Stimulated activated CD4-positive, alpha-beta T cell treated with anti-CD3 and anti-CD28 coated beads, TNF-alpha, amount 100 ng/mL, for 48 hours (primary cell): ENCODE measurements around the gene ZNF853.
"Not testable (repeated sequence)": the region's sequence is repeated elsewhere in the genome, so short reads cannot be mapped to it uniquely, and the experiment has no call there.

Experiments used
- DNase-seq, 3 donors: peaks; one replicate each; pipeline ENCODE4 v3.0.0-alpha.2; 2020; ENCODE audit warnings: low read depth in 3 of 3

ZNF853 gene

DNA sequence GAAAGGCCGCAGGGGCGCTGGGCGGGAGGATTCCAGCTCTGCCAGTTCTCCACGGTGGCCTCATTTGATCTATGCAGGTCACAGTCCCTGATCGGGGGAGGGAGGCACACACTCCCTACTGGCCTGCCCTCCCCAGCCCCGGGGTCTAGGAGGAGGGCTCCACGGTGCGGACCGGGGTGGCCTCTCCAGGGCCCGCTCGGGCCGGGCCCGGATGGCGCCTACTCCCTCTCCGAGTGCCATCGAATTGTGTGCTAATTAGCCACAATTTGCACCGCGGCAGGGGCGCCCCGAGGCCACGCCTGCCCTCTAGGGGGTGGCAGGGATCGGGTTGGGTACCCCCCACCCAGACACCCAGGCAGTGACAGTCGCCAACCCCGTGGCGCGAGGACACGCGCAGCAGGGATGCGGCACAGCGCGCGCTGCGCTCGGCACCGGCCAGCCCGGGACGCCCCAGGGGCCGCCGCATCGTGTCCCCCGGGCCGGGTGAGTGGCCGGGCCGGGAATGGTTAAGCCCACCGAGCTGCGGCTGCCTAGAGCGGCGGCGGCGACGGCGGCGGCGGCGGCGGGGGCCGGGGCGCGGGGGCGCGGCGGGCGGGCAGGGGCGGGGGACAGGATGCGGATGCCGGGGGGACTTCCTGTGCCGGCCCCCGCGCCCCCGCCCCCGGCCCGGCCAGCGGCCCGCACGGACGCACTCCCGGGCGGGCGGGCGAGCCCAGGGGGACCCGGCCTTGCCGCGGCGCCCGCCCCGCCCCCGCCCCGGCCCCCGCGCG is at the start of gene ZNF853:
ZNF853 (plus strand) TSS at position 658 of the 770 bp plus-strand sequence. CDS start 565 bp downstream, outside the sequence.
- DNase-seq = no peak

DNA sequence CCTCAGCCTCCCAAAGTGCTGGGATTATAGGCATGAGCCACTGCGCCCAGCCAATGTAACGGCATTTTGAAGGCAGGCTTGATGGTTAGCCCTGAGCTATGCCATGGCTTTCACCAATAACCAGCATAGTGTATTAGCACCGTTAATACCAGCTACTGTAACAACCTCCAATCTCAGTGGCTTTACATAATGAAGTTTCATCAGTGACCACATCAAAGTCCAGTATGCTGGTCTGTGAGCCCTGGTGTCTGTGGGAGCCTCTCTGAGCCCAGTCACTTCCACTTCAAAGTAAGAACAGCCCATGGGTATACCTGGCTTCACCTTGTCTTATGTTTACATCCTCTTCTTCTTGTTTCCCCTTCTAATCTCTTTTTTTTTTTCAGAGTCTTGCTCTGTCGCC is 49.8 kb upstream of the ZNF853 start:
- no peak for DNase-seq

DNA sequence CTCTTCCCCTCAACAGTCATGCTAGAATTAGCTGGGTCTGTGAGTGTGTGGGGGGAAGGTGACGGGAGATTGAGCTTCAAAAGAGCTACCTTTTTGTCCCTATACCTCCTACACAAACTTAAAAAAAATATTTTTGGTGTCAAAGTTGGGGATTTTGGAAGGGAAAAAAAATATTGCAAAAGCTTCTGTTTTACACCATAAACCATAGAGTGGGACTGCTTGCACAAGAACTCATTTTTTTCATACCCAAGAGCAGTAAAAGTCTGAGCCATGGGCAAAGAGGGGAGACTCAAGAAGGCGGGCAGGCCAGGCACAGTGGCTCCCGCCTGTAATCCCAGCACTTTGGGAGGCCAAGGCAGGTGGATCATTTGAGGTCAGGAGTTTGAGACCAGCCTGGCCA is 47.5 kb upstream of the ZNF853 start:
- DNase-seq = no peak

DNA sequence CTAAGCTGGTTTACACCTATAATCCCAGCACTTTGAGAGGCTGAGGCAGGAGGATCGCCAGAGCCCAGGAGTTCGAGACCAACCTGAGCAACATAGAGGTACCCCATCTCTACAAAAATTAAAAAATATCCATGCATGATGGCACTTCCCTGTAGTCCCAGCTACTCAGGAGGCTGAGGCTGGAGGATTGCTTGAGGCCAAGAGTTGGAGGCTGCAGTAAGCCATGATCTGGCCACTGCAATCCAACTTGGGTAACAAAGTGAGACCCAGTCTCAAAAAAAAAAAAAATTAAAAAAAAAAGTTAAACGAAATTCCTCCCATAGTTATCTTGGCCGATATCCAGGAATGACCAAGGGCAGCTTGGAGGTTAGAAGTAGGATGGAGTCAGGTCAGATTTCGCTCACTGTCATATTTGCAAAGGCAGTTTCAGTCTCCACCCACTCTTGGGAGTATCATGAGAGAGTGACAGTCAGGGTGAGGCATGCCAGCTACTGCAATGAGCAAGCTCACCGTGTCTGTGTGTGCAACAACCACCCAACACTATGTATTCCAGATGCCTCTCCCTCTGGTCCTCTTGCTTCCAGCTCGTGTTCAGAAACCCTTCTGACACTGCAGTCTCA is 44.1 kb upstream of the ZNF853 start:
- DNase-seq = no peak

DNA sequence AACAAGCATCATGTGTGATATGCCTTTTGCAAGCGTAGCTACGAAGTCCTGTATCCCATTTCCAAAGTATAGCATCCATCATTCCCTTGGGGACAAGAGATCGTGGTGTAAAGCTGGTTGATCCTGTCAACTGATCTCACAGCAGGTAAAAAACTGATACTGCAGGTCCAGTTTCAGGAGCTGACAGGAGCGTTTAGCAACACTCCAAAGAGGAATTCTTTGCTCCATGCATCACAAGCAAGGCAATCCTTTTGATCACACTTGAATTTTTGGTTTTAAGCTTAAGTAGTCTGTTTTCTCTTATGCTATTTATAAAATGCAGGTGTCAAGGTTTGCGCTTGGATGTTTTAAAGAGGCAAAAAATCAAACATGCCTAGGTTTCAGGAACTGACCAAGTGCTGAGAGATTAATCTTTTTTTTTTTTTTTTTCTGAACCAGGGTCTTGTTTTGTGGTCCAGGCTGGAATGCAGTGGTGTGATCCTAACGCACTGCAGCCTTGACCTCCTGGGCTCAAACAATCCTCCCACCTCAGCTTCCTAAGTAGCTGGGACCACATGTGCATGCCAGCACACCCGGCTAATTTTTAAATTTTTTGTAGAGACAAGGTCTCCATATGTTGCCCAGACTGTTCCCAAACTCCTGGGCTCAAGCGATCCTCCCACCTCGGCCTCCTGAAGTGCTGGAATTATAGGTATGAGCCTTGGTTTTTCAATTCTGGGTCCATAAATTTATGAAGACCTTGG is 40.0 kb upstream of the ZNF853 start:
- DNase-seq = no peak

DNA sequence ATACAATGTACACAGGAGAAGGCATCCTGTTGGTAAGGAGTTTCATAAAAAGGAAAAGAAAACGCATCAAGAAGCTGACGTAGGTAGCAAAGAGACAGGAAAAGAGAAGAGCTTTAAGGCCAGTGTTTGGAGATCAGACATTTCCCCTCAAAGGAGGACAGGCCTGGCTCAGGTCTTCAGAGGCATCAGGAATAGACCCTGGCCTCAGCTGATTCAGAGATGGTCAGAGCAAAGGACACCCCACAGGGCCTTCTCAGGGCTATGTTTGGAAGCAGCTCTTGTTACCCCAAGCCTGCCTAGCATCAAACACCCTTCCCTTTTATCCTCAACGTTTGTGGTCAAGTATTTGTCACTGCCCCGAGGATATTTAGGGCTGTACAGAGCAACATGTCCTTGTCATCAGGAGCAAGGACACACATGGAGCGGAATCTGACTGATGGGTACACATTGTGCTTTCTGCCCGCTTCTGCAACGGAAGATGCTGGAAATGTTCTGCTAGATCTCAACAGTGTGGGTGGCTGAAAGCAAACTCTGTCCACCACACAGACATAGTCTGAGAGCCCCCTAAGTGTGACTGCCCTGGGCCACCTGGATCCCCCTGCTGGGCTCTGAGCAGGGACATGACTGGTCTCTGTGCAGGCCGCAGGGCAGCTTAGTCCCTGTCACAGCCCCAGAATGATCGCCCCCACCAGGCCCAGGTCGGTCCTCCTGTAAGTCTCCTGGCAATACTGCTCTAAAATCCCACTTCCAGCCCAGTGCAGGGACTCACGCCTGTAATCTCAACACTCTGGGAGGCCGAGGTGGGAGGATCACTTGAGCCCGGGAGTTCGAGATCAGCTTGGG is 39.2 kb upstream of the ZNF853 start:
- no peak for DNase-seq

DNA sequence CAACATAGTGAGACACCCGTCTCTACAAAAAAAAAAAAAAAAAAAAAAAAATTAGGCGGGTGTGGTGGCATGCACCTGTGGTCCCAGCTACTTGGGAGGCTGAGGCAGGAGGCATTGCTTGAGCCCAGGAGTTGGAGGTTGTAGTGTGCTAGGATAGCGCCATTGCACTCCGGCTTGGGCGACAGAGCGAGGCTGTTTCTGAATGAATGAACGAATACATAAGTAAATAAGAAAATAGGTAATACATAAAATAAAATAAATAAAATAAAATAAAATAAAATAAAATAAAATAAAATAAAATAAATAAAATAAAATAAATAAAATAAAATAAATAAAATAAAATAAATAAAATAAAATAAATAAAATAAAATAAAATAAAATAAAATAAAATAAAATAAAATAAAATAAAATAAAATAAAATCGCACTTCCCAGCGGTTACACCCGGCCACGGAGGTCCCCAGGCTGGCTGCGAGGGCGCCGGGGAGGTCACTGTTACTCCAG is 38.5 kb upstream of the ZNF853 start:
- DNase-seq = not testable (repeated sequence)

DNA sequence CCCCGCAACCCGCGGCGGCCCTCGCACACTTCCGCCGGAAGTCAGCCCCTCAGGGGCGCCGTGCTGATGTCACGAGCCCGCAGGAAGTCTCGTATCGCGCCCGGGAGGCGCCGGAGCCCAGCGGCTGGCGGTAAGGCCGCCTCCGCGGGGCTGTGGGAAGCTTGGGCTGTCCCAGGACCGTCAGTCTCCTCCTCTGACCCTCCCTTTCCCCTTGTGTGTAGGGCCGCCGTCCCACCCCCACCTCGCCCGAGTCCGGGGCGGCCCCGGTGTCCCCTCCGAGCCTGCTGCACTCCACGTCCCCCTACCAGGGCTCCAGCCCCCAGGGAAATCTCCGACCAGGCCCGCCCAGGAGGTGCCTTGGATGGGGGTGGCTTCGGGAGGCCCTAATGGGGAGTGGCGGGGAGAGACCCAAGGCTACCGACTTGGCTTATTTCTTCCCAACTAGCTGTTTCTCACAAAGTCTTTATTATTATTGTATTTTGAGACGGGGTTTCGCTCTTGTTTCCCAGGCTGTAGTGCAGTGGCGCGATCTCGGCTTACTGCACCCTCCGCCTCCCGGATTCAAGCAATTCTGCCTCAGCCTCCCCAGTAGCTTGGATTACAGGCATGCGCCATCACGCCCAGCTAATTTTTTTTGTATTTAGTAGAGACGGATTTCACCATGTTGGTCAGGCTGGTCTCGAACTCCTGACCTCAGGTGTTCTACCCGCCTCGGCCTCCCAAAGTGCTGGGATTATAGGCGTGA is 37.9 kb upstream of the ZNF853 start, which contains the start of gene ZDHHC4:
ZDHHC4 (plus strand) TSS at position 86 of the 745 bp plus-strand sequence. CDS start 3,108 bp downstream, outside the sequence.
- DNase-seq = peak; percentile 83 to 85 (median 83)

DNA sequence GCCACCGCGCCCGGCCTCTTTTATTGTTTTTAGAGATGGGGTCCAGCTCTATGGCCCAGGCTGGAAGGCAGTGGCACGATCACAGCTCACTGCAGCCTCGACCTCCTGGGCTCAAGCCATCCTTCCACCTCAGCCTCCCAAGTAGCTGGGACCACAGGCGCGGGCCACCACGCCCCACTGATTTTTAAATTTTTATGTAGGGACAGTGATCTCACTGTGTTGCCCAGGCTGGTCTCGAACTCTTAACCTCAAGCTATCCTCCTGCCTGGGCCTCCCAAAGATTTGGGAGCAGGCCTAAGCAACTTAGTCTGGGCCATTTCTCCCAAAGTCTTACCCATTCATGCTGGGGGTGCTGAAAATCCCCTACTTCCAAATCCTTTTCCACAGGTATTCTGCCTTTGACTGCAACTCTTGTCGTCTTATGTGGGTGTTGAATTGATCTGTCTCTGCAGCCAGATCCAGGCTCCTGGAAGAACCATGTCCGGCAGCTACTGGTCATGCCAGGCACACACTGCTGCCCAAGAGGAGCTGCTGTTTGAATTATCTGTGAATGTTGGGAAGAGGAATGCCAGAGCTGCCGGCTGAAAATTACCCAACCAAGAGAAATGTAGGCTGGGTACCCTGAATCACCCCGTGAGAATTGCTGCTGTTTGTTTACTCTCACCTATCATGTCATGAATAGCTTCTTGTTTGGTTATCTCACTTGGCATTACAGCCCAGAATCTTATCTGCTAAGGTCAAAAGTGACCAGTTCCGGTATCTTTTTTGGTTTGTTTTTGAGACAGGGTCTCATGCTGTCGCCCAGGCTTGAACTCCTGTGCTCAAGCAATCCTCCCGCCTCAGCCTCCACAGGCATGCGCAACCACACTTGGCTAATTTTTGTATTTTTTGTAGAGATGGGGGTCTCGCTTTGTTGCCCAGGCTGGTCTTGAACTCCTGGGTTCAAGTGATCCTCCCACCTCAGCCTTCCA is 37.0 kb upstream of the ZNF853 start:
- DNase-seq = no peak

DNA sequence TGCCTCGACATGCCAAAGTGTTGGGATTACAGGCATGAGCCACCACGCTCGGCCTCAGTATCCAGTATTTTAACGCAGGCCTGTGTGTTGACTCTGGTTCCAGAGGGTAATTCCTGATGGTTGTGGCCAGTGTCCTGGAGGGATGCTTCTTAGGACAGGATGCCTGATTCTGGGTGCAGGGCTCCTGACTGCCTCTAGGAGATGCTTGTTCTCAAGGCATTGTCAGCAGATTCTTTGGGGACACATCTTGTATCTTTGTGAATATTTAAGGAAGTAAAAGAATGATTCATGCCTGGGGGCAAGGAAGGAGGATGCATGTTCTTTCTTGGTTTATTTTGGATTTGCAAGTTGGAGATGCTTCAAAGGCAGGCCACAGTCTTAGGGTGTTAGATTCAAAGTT is 36.0 kb upstream of the ZNF853 start:
- no peak for DNase-seq

DNA sequence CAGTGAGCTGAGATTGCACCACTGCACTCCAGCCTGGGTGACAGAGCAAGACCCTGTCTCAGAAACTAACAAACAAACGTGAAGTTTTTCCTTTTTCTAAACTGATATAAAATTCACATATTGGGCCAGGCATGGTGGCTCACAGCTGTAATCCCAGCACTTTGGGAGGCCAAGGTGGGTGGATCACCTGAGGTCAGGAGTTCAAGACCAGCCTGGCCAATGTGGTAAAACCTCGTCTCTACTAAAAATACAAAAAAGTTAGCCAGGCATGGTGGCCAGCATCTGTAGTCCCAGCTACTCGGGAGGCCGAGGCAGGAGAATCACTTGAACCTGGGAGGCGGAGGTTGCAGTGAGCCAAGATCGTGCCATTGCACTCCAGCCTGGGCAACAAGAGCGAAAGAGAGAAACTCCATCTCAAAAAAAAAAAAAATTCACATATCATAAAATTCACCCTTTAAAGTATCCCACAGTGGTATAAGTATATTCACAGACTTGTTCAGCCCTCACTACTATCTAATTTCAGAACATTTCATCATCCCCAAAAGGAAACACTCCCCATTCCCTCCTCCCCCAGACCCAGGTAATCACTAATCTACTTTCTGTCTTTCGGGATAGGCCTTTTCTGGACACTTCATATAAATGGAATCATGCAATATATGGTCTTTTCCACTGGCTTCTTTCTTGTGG is 29.5 kb upstream of the ZNF853 start:
- not testable (repeated sequence) for DNase-seq

DNA sequence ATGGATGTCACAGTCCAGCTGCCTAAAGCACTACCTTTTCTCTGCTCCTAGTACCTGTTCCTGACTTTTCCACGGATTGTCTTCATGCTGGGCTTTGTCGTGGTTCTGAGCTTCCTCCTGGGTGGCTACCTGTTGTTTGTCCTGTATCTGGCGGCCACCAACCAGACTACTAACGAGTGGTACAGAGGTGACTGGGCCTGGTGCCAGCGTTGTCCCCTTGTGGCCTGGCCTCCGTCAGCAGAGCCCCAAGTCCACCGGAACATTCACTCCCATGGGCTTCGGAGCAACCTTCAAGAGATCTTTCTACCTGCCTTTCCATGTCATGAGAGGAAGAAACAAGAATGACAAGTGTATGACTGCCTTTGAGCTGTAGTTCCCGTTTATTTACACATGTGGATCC is 26.8 kb upstream of the ZNF853 start:
- DNase-seq = no peak

DNA sequence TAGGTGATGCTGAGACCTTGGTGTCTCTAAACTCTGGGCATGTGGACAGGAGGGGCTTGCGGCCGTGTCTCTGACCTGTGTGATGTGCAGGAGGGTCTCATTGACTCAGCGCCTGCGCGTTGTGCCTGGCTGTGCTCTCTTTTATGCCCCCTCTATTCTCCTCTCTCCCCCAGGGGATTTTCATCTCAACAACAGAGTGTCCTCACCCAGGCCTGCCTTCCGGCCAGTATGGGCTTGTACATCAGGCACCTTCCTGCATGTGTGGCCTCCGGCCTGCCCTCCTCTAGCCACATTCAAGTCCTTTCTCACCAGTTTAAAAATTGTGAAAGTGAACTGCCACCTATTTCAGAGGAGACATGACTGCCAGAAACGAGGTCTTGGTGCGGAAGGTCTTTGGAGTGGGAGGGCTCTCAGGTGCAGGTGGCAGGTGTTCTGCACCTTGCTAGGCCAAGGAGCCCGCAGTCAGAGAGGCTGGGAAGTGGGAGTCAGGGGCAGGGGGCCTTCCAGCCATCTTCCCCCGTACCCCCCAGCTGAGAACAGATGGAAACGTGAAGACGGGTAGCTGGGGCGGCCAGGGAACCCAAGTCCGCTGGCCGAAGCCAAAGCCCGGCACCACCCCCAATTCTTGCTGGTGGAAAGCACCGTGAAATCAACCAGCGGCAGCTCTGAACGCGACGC is 26.1 kb upstream of the ZNF853 start:
- no peak for DNase-seq

DNA sequence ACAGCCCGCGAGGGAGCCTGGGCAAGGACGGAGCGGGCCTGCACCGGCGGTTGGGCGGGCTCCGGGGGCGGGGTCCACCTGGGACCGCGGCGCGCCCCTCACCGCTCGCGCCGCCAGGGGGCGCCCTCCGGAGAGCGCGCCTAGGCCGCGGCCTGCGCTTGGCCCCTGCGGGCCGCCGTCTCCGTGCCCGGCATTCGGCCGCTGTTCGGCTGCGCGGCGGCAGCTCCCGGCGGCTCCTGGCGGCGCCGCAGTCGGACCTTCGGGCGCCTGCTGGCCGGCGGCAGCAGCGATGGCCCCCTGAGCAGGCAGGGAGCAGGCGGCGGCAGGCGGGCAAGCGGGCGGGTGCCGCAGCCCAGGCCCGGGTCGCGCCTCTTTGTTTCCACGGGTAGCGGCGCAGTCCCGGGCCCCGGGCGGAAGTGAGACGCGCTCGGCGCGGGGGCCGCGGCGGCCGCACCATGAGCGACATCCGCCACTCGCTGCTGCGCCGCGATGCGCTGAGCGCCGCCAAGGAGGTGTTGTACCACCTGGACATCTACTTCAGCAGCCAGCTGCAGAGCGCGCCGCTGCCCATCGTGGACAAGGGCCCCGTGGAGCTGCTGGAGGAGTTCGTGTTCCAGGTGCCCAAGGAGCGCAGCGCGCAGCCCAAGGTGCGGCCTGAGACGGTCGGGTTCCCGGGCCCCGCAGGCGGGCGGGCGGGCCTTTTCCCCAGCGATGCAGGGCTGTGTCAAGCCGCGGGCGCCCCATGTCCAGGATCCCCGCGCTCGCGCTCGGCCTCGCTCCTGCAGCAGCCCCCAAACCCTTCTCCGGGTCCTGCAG is 25.4 kb upstream of the ZNF853 start, which contains the start of gene INTS15:
INTS15 (plus strand) TSS at position 193 of the 816 bp plus-strand sequence; CDS start at position 456, 263 bp downstream.
- DNase-seq = peak; percentile 56 to 77 (median 60)

DNA sequence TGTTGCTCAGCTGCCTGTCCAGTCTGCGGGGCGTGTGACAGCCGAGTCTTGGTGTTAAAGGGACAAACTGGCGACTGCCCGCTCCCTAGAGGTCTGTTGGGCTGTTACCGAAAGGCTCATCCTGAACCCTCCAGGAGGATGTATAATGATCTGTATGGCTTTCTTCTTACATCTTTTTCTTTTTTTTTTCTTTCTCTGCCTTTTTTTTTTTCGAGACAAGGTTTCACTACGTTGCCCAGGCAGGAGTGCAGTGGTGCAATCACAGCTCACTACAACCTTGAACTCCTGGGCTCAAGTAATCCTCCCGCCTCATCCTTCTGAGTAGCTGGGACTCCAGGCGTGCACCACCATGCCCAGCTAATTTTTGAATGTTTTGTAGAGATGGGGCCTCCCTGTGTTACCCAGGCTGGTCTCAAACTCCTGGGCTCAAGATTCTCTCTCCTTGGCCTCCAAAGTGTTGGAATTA is 24.7 kb upstream of the ZNF853 start:
- DNase-seq = no peak

DNA sequence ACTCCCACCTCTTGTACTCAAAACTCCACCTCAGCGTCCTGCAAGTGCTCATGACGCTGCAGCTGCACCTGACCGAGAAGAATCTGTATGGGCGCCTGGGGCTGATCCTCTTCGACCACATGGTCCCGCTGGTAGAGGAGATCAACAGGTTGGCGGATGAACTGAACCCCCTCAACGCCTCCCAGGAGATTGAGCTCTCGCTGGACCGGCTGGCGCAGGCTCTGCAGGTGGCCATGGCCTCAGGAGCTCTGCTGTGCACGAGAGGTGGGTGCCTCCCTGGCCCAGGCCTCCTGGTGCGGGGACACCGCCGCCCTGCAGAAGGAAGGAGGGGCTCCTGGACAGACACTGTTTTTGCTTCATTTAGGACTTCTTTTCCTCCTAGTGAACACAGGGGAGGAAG is 15.3 kb upstream of the ZNF853 start:
- no peak for DNase-seq

DNA sequence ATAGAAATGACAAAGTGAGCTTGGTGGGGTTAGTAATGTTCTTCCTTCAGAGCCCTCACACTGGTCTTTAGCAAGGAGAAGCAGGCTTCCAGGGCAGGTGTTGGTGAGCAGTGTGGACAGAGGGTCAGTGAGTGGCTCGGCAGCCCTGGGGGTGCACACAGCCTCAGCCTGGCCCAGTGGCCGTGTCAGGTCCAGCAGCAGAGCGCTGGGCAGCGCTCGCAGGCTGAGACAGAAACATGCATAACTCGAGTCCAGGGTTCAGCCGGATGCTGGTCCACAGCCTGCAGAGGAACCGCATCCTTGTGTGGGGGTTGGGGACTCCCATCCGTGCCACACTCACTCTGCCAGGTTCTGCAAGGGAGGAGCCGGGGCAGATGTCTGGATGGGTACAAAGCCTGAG is 11.0 kb upstream of the ZNF853 start:
- no peak for DNase-seq
